Transverse colon (tissue), 4 donors: ENCODE data around the gene ARVCF. TPM values are rescaled to one million over a fixed set of nuclear protein-coding genes. Genes with fewer than 3 reads are reported as not detected.

Source experiments
- DNase-seq: peaks from one replicate; pipeline ENCODE4 v3.0.0-alpha.2; 2019
- H3K27ac ChIP-seq, 4 donors: fragments of 200-600 bp; sonication (generic); 2 replicates each; pipeline ENCODE4 v1.5.1; 2016 to 2018; ENCODE audit warnings: inconsistent platforms in 4 of 4
- H3K27me3 ChIP-seq: fragments of 200-600 bp; sonication (generic); 2 replicates; pipeline ENCODE4 v1.5.1; 2017; ENCODE audit warnings: inconsistent platforms
- H3K36me3 ChIP-seq, 4 donors: fragments of 200-600 bp; sonication (generic); 2 replicates each; pipeline ENCODE4 v1.5.1; 2017 to 2019; ENCODE audit warnings: inconsistent platforms in 4 of 4
- H3K4me1 ChIP-seq, 4 donors: fragments of 200-600 bp; sonication (generic); 2 replicates each; pipeline ENCODE4 v1.5.1; 2017 to 2020; ENCODE audit warnings: inconsistent platforms in 4 of 4
- H3K4me3 ChIP-seq, 4 donors: fragments of 200-600 bp; sonication (generic); 1 replicate in 1 of 4; 2 replicates in 3 of 4; pipeline versions ENCODE4 v1.5.1 to v1.6.1; 2017 to 2019; ENCODE audit warnings: inconsistent platforms in 4 of 4
- H3K9me3 ChIP-seq, 2 donors: fragments of 200-600 bp; sonication (generic); 2 replicates each; pipeline ENCODE4 v1.5.1; 2017 to 2019; ENCODE audit warnings: inconsistent platforms in 2 of 2
- EP300 ChIP-seq: sonication (generic); formaldehyde crosslinking; IDR thresholded peaks from one replicate; pipeline ENCODE4 v1.6.1; 2017; ENCODE audit warnings: antibody characterized with exemption, low read depth
- POLR2A ChIP-seq: fragments of 450-650 bp; IDR thresholded peaks from one replicate; pipeline ENCODE4 v1.6.1; 2016; ENCODE audit warnings: antibody characterized with exemption, mild to moderate bottlenecking, moderate library complexity
- POLR2AphosphoS5 ChIP-seq, 3 donors: sonication (generic); formaldehyde crosslinking; IDR thresholded peaks; one replicate each; pipeline ENCODE4 v1.6.1; 2016; ENCODE audit warnings: antibody characterized with exemption in 3 of 3
- WGBS, 2 donors: methylation state at CpG; one replicate each; pipeline ENCODE4 v1.1.5; 2018; ENCODE audit warnings: low coverage in 1 of 2; 5-methylcytosine and 5-hydroxymethylcytosine counted together
- in situ Hi-C, 4 donors: fragments of 200-750 bp; cut with MboI; loops; one replicate each; pipeline versions ENCODE4 v1.15.0 to v1.15.1; 2017; ENCODE audit warnings: low sequenced_read_pairs in 3 of 4, low pct_ligation_motif_present in 1 of 4, low pct_unique_long_range_greater_than_20kb in 1 of 4
- intact Hi-C: fragments of 100-400 bp; cut with DNase I; formaldehyde crosslinking; loops from one replicate; pipeline ENCODE4 v1.15.1; 2023; ENCODE audit warnings: low total_unique reads
- total RNA-seq, 4 donors: library from RNA; depleted of rRNA; stranded (reverse); fragments of >200 nt; gene quantifications; one replicate each; pipeline ENCODE4 v1.1.0, GENCODE V29; 2016
- TF ChIP-seq, protein P1 (sequence below), 5 experiments: fragments of 200-600 bp in 3 of 5; fragments of 450-650 bp in 2 of 5; sonication (generic) in 3 of 5; IDR thresholded peaks; 1 replicate in 2 of 5; 2 replicates in 3 of 5; pipeline ENCODE4 v1.5.1; 2016 to 2017; ENCODE audit warnings: antibody characterized with exemption in 5 of 5, inconsistent platforms in 3 of 5, mild to moderate bottlenecking in 2 of 5, moderate library complexity in 1 of 5

The ARVCF gene
- total RNA-seq, 4 donors from 2014 or later, result 15.3 to 81.6 (median 19.3) TPM

DNA sequence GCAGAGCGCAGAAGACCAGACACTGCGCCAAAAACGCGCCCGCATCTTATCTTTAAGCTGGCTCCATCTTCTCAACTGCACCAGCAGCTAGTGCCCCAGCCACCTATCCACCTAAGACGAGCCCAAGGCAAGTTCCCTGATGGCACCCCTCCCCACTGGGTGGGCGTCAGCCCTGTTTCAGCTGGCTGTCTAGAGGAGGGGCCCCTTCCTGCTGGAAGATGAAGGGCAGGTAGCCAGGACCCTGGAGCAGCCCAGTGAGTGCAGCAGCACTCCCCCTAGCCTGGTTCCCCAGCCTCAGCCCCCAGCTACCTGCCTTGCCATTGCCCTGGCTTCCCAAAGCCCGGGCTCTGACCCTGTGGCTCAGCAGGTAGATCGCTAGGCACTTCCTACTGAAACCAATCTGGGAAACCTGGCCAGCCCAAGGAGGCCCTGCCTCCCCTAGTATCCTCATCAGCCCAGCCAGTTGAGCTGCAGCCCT is 28.3 kb downstream of the ARVCF start:
- H3K9me3 ChIP-seq, result no peaks in the 10 kb centered on the region
- WGBS, 2 donors, result 91 to 100% methylated on average over 2 to 8 of the region's 9 CpGs
- no peaks in the 10 kb centered on the region for H3K27me3 ChIP-seq
- intact Hi-C loops (no loop called here), in situ Hi-C loops (no loop called here)
- H3K4me3 ChIP-seq, result no peak overlapping the region
- DNase-seq, result no peak
- peaks cover 7 to 20% (median 14%) of the 10 kb centered on the region in 4 donors for H3K4me1 ChIP-seq
- TF ChIP-seq POLR2AphosphoS5 (IDR thresholded peaks at IDR 0.05), result no peak
- TF ChIP-seq, protein P1, sequence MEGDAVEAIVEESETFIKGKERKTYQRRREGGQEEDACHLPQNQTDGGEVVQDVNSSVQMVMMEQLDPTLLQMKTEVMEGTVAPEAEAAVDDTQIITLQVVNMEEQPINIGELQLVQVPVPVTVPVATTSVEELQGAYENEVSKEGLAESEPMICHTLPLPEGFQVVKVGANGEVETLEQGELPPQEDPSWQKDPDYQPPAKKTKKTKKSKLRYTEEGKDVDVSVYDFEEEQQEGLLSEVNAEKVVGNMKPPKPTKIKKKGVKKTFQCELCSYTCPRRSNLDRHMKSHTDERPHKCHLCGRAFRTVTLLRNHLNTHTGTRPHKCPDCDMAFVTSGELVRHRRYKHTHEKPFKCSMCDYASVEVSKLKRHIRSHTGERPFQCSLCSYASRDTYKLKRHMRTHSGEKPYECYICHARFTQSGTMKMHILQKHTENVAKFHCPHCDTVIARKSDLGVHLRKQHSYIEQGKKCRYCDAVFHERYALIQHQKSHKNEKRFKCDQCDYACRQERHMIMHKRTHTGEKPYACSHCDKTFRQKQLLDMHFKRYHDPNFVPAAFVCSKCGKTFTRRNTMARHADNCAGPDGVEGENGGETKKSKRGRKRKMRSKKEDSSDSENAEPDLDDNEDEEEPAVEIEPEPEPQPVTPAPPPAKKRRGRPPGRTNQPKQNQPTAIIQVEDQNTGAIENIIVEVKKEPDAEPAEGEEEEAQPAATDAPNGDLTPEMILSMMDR (IDR thresholded peaks at IDR 0.05), result no peak
- TF ChIP-seq POLR2A, result no peak
- TF ChIP-seq EP300, result no peak
- no peak overlapping the region for H3K27ac ChIP-seq
- H3K36me3 ChIP-seq, result no peaks in the 10 kb centered on the region

DNA sequence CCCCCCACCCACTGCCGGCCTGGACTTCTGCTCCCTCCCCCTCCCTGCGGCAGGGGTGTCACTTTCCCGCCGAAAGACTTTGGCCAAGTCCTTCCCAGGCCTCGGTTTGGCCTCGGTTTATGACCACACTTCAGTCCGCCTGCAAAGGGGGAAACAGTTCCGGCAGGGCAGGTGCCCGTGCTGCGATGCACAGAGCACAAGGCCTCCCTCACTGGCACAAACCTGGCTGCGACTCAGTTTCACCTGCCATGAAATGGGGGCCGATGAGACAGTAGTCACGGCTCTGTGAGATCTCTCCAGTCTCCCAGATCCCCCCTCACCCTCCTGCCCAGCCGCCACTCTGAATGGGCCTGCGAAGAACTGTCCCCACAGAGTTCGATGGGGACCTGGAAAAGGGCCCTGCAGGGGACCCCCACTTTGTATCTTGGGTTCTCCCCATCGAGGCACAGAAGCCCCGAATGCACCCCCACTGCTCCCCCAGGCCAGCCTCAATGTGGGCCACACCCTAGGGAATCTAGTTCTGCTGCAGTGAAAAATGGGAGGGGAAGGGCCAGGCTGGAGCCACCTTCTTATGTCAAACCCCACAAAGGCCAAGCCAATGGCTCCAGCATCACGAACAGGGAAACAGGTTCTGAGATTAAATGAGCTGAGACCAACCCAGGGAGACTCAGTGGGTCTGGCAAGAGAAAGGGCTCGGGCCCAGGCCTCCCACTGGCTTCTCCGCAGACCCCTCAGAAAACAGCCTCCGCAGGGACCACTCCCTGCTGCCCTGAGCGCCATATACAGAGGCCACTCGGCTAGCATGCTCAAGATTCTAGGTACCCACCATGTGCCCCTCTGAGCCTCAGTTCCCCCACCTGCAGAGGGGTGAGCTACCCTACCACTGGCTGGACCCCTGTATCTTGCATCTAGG is 29.0 kb downstream of the ARVCF start:
- no peaks in the 10 kb centered on the region for H3K27me3 ChIP-seq
- H3K36me3 ChIP-seq, result no peaks in the 10 kb centered on the region
- peaks cover 7 to 20% (median 14%) of the 10 kb centered on the region in 4 donors for H3K4me1 ChIP-seq
- WGBS, 2 donors, result 57% methylated on average over 19 of the region's 24 CpGs; no CpG with 5 or more reads in 1 of the 2 donors
- intact Hi-C loops (no loop called here), in situ Hi-C loops (no loop called here)
- H3K27ac ChIP-seq, result peak overlapping the region; percentile 74 to 93 (median 86)
- H3K4me3 ChIP-seq, result peak overlapping the region in 3 of 4 donors; percentile 55 to 68 (median 67)
- peak; percentile 23 for DNase-seq
- H3K9me3 ChIP-seq, result no peaks in the 10 kb centered on the region
- TF ChIP-seq POLR2A (no peak), EP300 (no peak), POLR2AphosphoS5 (IDR thresholded peaks at IDR 0.05) (no peak)
- TF ChIP-seq, protein P1 (IDR thresholded peaks at IDR 0.05), result no peak

DNA sequence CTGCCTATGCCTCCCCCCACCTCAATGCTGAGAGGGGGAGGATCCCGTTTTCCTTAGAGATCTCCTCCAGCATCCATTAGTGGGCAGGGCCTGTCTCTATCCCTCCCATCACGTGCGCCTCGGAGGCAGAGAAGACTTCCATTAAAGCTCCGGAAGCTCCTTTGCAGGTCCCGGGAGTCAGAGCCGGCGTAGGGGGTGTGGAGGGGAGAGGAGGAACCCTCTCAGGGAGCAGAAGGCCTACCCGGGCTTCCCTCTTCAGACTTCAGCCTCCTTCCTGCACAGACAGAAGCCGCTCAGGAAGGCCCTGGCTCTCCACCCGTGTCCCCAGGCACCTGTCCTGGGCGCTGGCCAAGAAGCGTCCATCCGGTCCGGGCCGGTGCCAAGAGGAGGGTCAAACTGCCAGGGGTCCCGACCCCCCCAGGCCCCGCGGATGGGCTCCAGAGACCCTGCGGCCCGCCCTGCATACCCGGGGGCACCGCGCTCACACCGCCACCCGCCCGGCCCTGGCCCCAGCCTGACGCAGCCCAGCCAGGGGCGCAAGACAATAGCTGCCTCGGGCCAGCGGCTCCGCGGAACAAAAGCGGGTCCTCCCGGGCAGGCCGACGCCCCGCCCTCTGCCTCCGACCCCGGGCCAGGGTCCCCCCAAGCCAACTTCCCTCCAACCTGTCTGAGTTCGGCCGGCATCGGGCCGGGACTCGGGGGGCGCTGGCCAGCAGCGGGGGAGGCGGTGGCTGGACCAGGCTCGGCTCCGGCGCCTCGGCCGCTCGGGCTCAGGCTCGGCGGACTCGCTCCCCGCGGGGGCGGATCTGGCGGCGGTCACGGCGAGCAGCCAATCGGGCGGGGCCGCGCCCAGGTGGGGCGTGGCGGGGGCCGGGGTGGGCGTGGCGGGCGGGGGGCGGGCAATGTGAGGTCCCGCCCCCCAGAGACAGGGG is 29.9 kb downstream of the ARVCF start:
- no peaks in the 10 kb centered on the region for H3K27me3 ChIP-seq
- no peaks in the 10 kb centered on the region for H3K9me3 ChIP-seq
- no peaks in the 10 kb centered on the region for H3K36me3 ChIP-seq
- peak; percentile 83 for DNase-seq
- intact Hi-C loops, result no loop called here
- peak overlapping the region; percentile 55 to 95 (median 68) for H3K4me3 ChIP-seq
- in situ Hi-C loops, result no loop called here
- TF ChIP-seq POLR2AphosphoS5 (IDR thresholded peaks at IDR 0.05) (peak; percentile 73 to 79 (median 75)), POLR2A (peak; percentile 56), EP300 (no peak)
- TF ChIP-seq, protein P1 (IDR thresholded peaks at IDR 0.05), result no peak
- peaks cover 7 to 20% (median 14%) of the 10 kb centered on the region in 4 donors for H3K4me1 ChIP-seq
- peak overlapping the region; percentile 74 to 93 (median 86) for H3K27ac ChIP-seq
- WGBS, 2 donors, result 4% methylated on average over 42 of the region's 76 CpGs; no CpG with 5 or more reads in 1 of the 2 donors
